Uterine smooth muscle cell (primary cell): ENCODE results near the gene CNTN6. TPM values are rescaled to one million over a fixed set of nuclear protein-coding genes. Genes with fewer than 3 reads are reported as not detected.

Experiments
- total RNA-seq: library from RNA; depleted of rRNA; stranded (reverse); fragments of >200 nt; gene quantifications from 2 replicates; pipeline ENCODE4 v1.2.3, GENCODE V29; 2014

Gene CNTN6
- total RNA-seq: under 0.01 TPM in 1 of 2 replicates, not detected in the other

DNA sequence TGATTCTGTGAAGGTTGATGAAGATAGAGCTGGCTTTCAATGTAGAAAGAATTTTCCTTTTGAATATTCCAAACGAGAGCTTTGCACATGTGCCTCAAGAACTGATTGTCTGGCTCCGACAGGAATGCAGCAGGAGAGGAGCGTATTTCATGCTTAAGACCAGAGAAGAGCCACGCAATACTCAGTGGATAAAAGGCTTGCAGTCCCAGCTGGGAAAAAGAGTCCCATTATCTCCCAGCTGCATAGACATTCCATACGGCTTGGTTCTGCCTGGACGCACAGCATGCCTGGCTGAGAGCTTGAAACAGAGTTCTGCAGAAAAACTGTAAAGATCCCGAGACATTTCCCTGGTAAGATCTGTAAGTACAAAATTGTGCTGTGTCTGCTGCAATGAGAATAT lies at the start of gene CNTN6:
CNTN6 (plus strand) TSS at position 254 of the 400 bp plus-strand sequence. CDS start 54,985 bp downstream, outside the sequence.

